Esophagus muscularis mucosa (tissue), 4 donors: ENCODE data around the gene PAQR8. TPM values are rescaled to one million over a fixed set of nuclear protein-coding genes. Genes with fewer than 3 reads are reported as not detected.

ENCODE experiments used
- DNase-seq: peaks from one replicate; pipeline ENCODE4 v3.0.0-alpha.2; 2017; ENCODE audit errors: extremely low spot score
- H3K27ac ChIP-seq, 4 donors: fragments of 200-600 bp; sonication (generic); replicated peaks in 1 of 4; 1 replicate in 3 of 4; 2 replicates in 1 of 4; pipeline ENCODE4 v1.5.1; 2016 to 2019; ENCODE audit warnings: mild to moderate bottlenecking in 1 of 4
- H3K27me3 ChIP-seq, 4 donors: fragments of 200-600 bp; sonication (generic); one replicate each; pipeline versions ENCODE4 v1.5.1 to v1.6.0; 2016 to 2019
- H3K36me3 ChIP-seq, 4 donors: fragments of 200-600 bp; sonication (generic); one replicate each; pipeline ENCODE4 v1.5.1; 2016 to 2019
- H3K4me1 ChIP-seq, 4 donors: fragments of 200-600 bp; sonication (generic); one replicate each; pipeline ENCODE4 v1.5.1; 2016 to 2019
- H3K4me3 ChIP-seq, 4 donors: fragments of 200-600 bp; sonication (generic); 1 replicate in 2 of 4; 2 replicates in 2 of 4; pipeline ENCODE4 v1.5.1; 2016 to 2019; ENCODE audit warnings: mild to moderate bottlenecking in 4 of 4, moderate library complexity in 1 of 4
- H3K9me3 ChIP-seq, 4 donors: fragments of 200-600 bp; sonication (generic); 1 replicate in 3 of 4; 2 replicates in 1 of 4; pipeline ENCODE4 v1.5.1; 2016 to 2019
- EP300 ChIP-seq: sonication (generic); formaldehyde crosslinking; IDR thresholded peaks from one replicate; pipeline ENCODE4 v1.6.1; 2017; ENCODE audit warnings: antibody characterized with exemption
- POLR2A ChIP-seq: fragments of 450-650 bp; IDR thresholded peaks from one replicate; pipeline ENCODE4 v1.6.1; 2017; ENCODE audit warnings: antibody characterized with exemption, moderate library complexity, mild to moderate bottlenecking, low read depth
- POLR2AphosphoS5 ChIP-seq, 2 donors: sonication (generic); formaldehyde crosslinking; IDR thresholded peaks; one replicate each; pipeline ENCODE4 v1.6.1; 2017; ENCODE audit warnings: antibody characterized with exemption in 2 of 2
- WGBS: methylation state at CpG from one replicate; pipeline ENCODE4 v1.1.5; 2018; 5-methylcytosine and 5-hydroxymethylcytosine counted together
- intact Hi-C: fragments of 100-400 bp; cut with DNase I; formaldehyde crosslinking; loops from one replicate; pipeline ENCODE4 v1.15.1; 2023
- total RNA-seq, 4 donors: library from RNA; depleted of rRNA; stranded (reverse); fragments of >200 nt; gene quantifications; one replicate each; pipeline versions ENCODE4 v1.1.0 to v1.2.1, GENCODE V29; 2016
- TF ChIP-seq, protein P1 (sequence below), 3 experiments: fragments of 200-600 bp in 2 of 3; fragments of 450-650 bp in 1 of 3; sonication (generic) in 2 of 3; IDR thresholded peaks; one replicate each; pipeline ENCODE4 v1.5.1; 2017 to 2019; ENCODE audit warnings: antibody characterized with exemption in 3 of 3, mild to moderate bottlenecking in 2 of 3, moderate library complexity in 1 of 3

PAQR8 gene
- total RNA-seq, 4 donors from 2014 or later, result 11.1 to 32.5 (median 14.2) TPM

DNA sequence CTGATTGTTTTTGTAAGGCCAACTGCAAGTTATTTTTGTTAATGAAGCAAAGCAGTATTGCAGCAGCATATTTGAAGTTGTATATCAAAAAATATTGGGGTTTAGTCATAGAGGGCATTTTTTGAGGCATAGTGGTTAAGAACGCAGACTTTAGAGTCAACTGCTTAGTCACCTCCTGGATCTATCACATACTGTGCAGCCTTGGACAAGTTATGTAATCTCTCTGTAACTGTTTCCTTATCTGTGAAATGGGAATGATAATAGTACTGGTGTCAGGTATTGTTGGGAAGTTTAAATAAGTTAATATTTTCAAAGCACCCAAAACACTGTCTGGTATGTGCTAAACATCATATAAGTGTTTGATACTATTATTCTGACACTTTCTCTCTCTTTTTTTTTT, 31.0 kb downstream of the PAQR8 start:
- no peak overlapping the region for H3K27ac ChIP-seq
- DNase-seq, result no peak
- H3K4me1 ChIP-seq, result peaks cover 11 to 23% (median 17%) of the 10 kb centered on the region in 4 donors
- intact Hi-C loops, result no loop called here
- no peaks in the 10 kb centered on the region for H3K36me3 ChIP-seq
- H3K27me3 ChIP-seq, result no peaks in the 10 kb centered on the region
- TF ChIP-seq, protein P1, sequence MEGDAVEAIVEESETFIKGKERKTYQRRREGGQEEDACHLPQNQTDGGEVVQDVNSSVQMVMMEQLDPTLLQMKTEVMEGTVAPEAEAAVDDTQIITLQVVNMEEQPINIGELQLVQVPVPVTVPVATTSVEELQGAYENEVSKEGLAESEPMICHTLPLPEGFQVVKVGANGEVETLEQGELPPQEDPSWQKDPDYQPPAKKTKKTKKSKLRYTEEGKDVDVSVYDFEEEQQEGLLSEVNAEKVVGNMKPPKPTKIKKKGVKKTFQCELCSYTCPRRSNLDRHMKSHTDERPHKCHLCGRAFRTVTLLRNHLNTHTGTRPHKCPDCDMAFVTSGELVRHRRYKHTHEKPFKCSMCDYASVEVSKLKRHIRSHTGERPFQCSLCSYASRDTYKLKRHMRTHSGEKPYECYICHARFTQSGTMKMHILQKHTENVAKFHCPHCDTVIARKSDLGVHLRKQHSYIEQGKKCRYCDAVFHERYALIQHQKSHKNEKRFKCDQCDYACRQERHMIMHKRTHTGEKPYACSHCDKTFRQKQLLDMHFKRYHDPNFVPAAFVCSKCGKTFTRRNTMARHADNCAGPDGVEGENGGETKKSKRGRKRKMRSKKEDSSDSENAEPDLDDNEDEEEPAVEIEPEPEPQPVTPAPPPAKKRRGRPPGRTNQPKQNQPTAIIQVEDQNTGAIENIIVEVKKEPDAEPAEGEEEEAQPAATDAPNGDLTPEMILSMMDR (IDR thresholded peaks at IDR 0.05), result no peak
- no peak for TF ChIP-seq POLR2A
- no peak for TF ChIP-seq POLR2AphosphoS5 (IDR thresholded peaks at IDR 0.05)
- TF ChIP-seq EP300, result no peak
- H3K9me3 ChIP-seq, result no peaks in the 10 kb centered on the region
- 73% methylated on average over 1 of the region's 1 CpG for WGBS
- H3K4me3 ChIP-seq, result no peak overlapping the region

- Histone ChIP-seq H3K4me3 (no peak overlapping the region), H3K27ac (no peak overlapping the region), H3K4me1 (peaks cover 11 to 19% (median 17%) of the 10 kb centered on the region in 4 donors), H3K27me3 (no peaks in the 10 kb centered on the region), H3K9me3 (no peaks in the 10 kb centered on the region), H3K36me3 (no peaks in the 10 kb centered on the region)
- WGBS, result 100% methylated on average over 1 of the region's 1 CpG
- intact Hi-C loops, result no loop called here
- TF ChIP-seq, protein P1 (IDR thresholded peaks at IDR 0.05), result no peak
- TF ChIP-seq POLR2AphosphoS5 (IDR thresholded peaks at IDR 0.05) (no peak), POLR2A (no peak)
- DNase-seq, result no peak
Observed at GRCh38 chr6:52393780-52394179, 31.8 kb downstream of the PAQR8 start.

DNA sequence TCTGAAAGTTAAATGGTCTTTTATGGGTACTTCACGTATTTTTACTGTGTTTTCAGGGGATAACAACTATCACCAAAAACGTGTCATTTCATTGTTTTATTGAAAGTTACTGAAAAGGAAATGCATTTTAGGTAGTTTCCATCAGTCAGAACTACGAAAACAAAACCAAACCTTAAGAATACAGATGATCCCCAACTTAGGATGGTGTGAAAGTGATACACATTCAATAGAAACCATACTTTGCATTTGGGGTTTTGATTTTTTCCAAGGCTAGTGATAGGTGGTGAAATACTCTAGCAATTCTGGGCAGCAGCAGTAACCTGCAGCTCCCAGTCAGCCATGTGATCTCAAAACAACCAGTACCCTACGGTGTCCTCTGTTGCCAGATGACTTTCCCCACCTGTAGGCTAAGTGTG, 32.3 kb downstream of the PAQR8 start:
- DNase-seq, result no peak
- H3K36me3 ChIP-seq, result no peaks in the 10 kb centered on the region
- WGBS, result 90% methylated on average over 4 of the region's 4 CpGs
- H3K27me3 ChIP-seq, result no peaks in the 10 kb centered on the region
- H3K27ac ChIP-seq, result no peak overlapping the region
- TF ChIP-seq, protein P1 (IDR thresholded peaks at IDR 0.05), result no peak
- no peak for TF ChIP-seq EP300
- no peak for TF ChIP-seq POLR2AphosphoS5 (IDR thresholded peaks at IDR 0.05)
- TF ChIP-seq POLR2A, result no peak
- no peaks in the 10 kb centered on the region for H3K9me3 ChIP-seq
- H3K4me1 ChIP-seq, result peaks cover 11 to 15% (median 14%) of the 10 kb centered on the region in 4 donors
- intact Hi-C loops, result no loop called here
- H3K4me3 ChIP-seq, result no peak overlapping the region

- no peak for DNase-seq
- H3K27ac ChIP-seq, result no peak overlapping the region
- H3K4me1 ChIP-seq, result peaks cover 0 to 12% (median 3%) of the 10 kb centered on the region in 4 donors
- 79% methylated on average over 2 of the region's 2 CpGs for WGBS
- H3K4me3 ChIP-seq, result no peak overlapping the region
- TF ChIP-seq POLR2A, result no peak
- TF ChIP-seq, protein P1 (IDR thresholded peaks at IDR 0.05), result no peak
- no peak for TF ChIP-seq EP300
- no peak for TF ChIP-seq POLR2AphosphoS5 (IDR thresholded peaks at IDR 0.05)
- H3K36me3 ChIP-seq, result no peaks in the 10 kb centered on the region
- intact Hi-C loops, result loop anchor here (5.0 kb wide), 1 partner anchor 34 kb away; the partner anchor contains the start of gene PAQR8
- no peaks in the 10 kb centered on the region for H3K27me3 ChIP-seq
- no peaks in the 10 kb centered on the region for H3K9me3 ChIP-seq
Observed at GRCh38 chr6:52395969-52396368, 34.0 kb downstream of the PAQR8 start.
